ENCODE data around the gene LBR. TPM values are rescaled to one million over a fixed set of nuclear protein-coding genes. Genes with fewer than 3 reads are reported as not detected.

The LBR gene
- total and polyA plus RNA-seq, 2 experiments from 2014 or later: 29.6 to 54.2 TPM

DNA sequence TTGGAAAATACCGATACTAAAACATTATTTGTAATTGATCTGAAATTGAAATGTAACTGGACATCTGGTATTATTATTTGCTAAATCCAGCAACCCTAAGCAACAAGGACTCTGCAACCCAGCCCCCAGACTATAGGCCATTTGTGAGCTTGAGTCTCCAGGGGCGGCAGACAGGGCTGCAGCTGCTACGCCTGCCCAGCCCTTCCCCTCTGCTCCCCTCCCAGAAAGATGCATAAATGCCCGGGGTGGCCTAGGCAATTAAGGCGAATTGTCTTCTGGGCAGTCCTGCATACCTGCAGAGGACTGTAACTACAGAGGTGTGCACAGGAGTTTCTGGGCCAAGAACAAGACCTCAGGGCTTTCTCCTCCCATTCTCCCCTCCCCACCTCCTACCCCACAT is 41.2 kb upstream of the LBR start:
- H3K4me2 ChIP-seq: no peak overlapping the region
- H4K20me1 ChIP-seq (ENCODE audit: insufficient read depth, poor library complexity, severe bottlenecking): no peaks in the 10 kb centered on the region
- H3K36me3 ChIP-seq (replicated peaks; ENCODE audit: insufficient read depth, low read depth): no peaks in the 10 kb centered on the region
- no peaks in the 10 kb centered on the region for H3K27me3 ChIP-seq
- H3K4me1 ChIP-seq (ENCODE audit: insufficient read depth): no peaks in the 10 kb centered on the region
- no peak overlapping the region for H2AFZ ChIP-seq
- H3K79me2 ChIP-seq: no peaks in the 10 kb centered on the region
- H3K27ac ChIP-seq: no peak overlapping the region
- H3K4me3 ChIP-seq: no peak overlapping the region
- no peak for DNase-seq (ENCODE audit: low spot score)
- no peaks in the 10 kb centered on the region for H3K9me2 ChIP-seq (replicated peaks; ENCODE audit: insufficient read depth)
- TF ChIP-seq, protein P1, sequence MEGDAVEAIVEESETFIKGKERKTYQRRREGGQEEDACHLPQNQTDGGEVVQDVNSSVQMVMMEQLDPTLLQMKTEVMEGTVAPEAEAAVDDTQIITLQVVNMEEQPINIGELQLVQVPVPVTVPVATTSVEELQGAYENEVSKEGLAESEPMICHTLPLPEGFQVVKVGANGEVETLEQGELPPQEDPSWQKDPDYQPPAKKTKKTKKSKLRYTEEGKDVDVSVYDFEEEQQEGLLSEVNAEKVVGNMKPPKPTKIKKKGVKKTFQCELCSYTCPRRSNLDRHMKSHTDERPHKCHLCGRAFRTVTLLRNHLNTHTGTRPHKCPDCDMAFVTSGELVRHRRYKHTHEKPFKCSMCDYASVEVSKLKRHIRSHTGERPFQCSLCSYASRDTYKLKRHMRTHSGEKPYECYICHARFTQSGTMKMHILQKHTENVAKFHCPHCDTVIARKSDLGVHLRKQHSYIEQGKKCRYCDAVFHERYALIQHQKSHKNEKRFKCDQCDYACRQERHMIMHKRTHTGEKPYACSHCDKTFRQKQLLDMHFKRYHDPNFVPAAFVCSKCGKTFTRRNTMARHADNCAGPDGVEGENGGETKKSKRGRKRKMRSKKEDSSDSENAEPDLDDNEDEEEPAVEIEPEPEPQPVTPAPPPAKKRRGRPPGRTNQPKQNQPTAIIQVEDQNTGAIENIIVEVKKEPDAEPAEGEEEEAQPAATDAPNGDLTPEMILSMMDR (IDR thresholded peaks at IDR 0.05; ENCODE audit: poor library complexity): no peak
- TF ChIP-seq EZH2phosphoT487 (IDR thresholded peaks at IDR 0.05; ENCODE audit: low read depth, severe bottlenecking, unreplicated experiment) (no peak), EZH2 (IDR thresholded peaks at IDR 0.05; ENCODE audit: borderline replicate concordance) (no peak)
- 77% methylated on average over 5 of the region's 5 CpGs for WGBS (ENCODE audit: low lambda C conversion rate, missing lambda C conversion rate)
- H3K9me3 ChIP-seq (ENCODE audit: low read depth): no peaks in the 10 kb centered on the region

DNA sequence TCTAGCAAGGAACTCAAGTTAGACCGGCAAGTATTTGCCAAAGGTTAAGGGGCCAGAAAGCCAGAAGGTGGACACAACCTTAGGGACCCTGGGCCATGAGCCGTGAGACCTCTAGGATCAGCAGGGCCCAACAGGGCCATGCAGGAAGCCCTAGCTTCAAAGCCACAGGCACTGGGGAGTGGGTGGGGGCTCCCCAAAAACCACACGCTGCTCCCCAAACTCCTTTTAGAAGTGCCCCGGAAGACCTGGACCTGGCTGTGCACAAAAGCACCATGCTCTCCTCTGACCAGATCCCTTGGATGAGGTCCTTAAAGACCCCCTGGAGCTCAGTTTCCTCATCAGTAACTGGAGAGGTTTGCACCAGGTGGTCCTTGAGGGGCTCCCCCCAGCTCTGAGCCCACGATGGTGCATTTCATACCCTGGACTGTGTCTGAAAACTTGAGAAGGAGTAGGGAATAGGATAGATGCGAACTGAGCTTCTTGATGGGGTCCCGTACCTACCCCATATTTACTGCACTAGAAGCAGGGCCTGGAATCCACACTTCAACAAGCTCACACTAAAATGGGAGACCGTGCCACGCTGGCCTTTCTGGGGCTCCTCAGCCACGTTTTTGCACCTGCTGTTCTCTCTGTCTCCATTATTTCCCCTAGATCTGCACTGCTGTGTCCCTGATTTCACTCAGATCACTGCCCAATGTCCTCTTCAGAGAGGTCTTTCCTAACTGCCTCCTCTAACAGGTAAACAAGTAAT is 40.6 kb upstream of the LBR start:
- no peak for DNase-seq (ENCODE audit: low spot score)
- Histone ChIP-seq H3K9me2 (replicated peaks; ENCODE audit: insufficient read depth) (no peaks in the 10 kb centered on the region), H3K36me3 (replicated peaks; ENCODE audit: insufficient read depth, low read depth) (no peaks in the 10 kb centered on the region), H3K4me3 (no peak overlapping the region), H2AFZ (no peak overlapping the region), H3K27ac (no peak overlapping the region), H3K79me2 (no peaks in the 10 kb centered on the region), H3K27me3 (no peaks in the 10 kb centered on the region), H4K20me1 (ENCODE audit: insufficient read depth, poor library complexity, severe bottlenecking) (no peaks in the 10 kb centered on the region), H3K4me2 (no peak overlapping the region), H3K4me1 (ENCODE audit: insufficient read depth) (no peaks in the 10 kb centered on the region), H3K9me3 (ENCODE audit: low read depth) (no peaks in the 10 kb centered on the region)
- no peak for TF ChIP-seq EZH2 (IDR thresholded peaks at IDR 0.05; ENCODE audit: borderline replicate concordance)
- no peak for TF ChIP-seq EZH2phosphoT487 (IDR thresholded peaks at IDR 0.05; ENCODE audit: low read depth, severe bottlenecking, unreplicated experiment)
- TF ChIP-seq, protein P1 (IDR thresholded peaks at IDR 0.05; ENCODE audit: poor library complexity): no peak
- WGBS (ENCODE audit: low lambda C conversion rate, missing lambda C conversion rate): 92% methylated on average over 10 of the region's 10 CpGs

DNA sequence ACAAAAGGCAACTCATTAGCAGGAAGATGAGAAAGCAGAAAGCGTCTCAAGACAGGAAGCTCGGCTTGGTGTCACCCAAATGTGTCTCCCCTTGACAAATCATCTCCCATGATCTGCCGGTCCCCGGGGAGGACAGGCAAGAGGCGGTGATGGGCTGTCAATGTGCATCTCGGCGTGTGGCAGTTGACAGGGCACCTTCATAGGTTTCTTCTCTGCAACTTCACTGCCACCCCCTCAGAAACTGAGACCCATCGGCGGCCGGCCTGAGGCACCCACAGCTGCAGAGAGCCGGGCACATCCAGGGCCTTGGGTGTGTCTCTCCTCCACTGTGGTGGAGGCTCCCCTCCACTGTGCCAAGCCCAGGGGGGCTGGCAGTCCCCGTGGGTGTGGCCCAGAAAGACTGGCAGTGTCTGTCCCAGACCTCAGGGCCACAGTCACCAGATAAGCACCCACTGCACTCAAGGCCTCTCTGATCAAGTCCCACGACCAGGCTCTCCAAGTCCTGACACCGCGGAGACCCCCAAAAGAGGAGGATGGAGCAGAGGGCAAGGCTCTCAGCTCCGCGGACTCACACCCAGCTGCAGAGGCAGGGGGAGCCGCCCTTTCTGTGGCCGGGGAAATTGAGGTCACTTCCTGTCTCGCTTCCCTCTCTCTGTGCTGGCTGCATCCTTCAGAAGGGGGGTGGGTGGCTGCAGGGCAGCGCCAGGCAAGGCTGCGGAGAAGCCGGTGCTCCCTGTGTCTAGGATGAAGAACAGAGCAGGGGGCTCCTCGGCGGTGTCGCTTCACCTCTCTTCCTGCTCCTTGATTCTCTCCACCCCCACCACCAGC is 39.6 kb upstream of the LBR start:
- Histone ChIP-seq H3K9me3 (ENCODE audit: low read depth) (no peaks in the 10 kb centered on the region), H3K4me3 (no peak overlapping the region), H3K4me2 (no peak overlapping the region), H3K4me1 (ENCODE audit: insufficient read depth) (no peaks in the 10 kb centered on the region), H3K36me3 (replicated peaks; ENCODE audit: insufficient read depth, low read depth) (no peaks in the 10 kb centered on the region), H3K27me3 (no peaks in the 10 kb centered on the region), H3K27ac (no peak overlapping the region), H4K20me1 (ENCODE audit: insufficient read depth, poor library complexity, severe bottlenecking) (no peaks in the 10 kb centered on the region), H2AFZ (no peak overlapping the region), H3K79me2 (no peaks in the 10 kb centered on the region), H3K9me2 (replicated peaks; ENCODE audit: insufficient read depth) (no peaks in the 10 kb centered on the region)
- 88% methylated on average over 26 of the region's 26 CpGs for WGBS (ENCODE audit: low lambda C conversion rate, missing lambda C conversion rate)
- TF ChIP-seq, protein P1 (IDR thresholded peaks at IDR 0.05; ENCODE audit: poor library complexity): no peak
- TF ChIP-seq EZH2phosphoT487 (IDR thresholded peaks at IDR 0.05; ENCODE audit: low read depth, severe bottlenecking, unreplicated experiment) (no peak), EZH2 (IDR thresholded peaks at IDR 0.05; ENCODE audit: borderline replicate concordance) (no peak)
- DNase-seq (ENCODE audit: low spot score): no peak

All from hepatocyte (in vitro differentiated cells).